Omental fat pad (tissue), 4 donors: ENCODE results near the gene ACAD8. TPM values are rescaled to one million over a fixed set of nuclear protein-coding genes. Genes with fewer than 3 reads are reported as not detected.

Experiments used
- ATAC-seq: fragments of 150-250 bp; one replicate; pipeline ENCODE4 v1.9.1; 2016; ENCODE audit warnings: mild to moderate bottlenecking, moderate library complexity; ENCODE audit not compliant: low FRiP score
- DNase-seq: peaks from one replicate; pipeline ENCODE4 v3.0.0-alpha.2; 2019; ENCODE audit warnings: low spot score
- CTCF ChIP-seq, 3 donors: fragments of 450-650 bp; IDR thresholded peaks; one replicate each; pipeline ENCODE4 v1.5.1; 2016 to 2017; ENCODE audit warnings: antibody characterized with exemption in 3 of 3, mild to moderate bottlenecking in 3 of 3, moderate library complexity in 2 of 3
- total RNA-seq, 4 donors: library from RNA; depleted of rRNA; stranded (reverse); fragments of >200 nt; gene quantifications; one replicate each; pipeline ENCODE4 v1.1.0, GENCODE V29; 2016

ACAD8 gene
- total RNA-seq, 4 donors from 2014 or later: 21.4 to 33.4 (median 28.2) TPM

- TF ChIP-seq CTCF (IDR thresholded peaks at IDR 0.05): no peak
- ATAC-seq (no peak), DNase-seq (no peak)
Measured at GRCh38 chr11:134313379-134313778, 60.0 kb downstream of the ACAD8 start.

- TF ChIP-seq CTCF (IDR thresholded peaks at IDR 0.05): no peak
- no peak for DNase-seq
- ATAC-seq: no peak
Measured at GRCh38 chr11:134313821-134314607, 60.6 kb downstream of the ACAD8 start.

Other genes with a start within 250 kb of the ACAD8 start
- 10 to 100 TPM; 17.2 to 33.1 (median 20.0) TPM for gene JAM3, start 184.5 kb upstream of the ACAD8 start, total RNA-seq
- gene NCAPD3, start 29.6 kb upstream of the ACAD8 start, total RNA-seq: 10 to 100 TPM; 10.4 to 14.3 (median 11.2) TPM
- gene VPS26B, start 28.9 kb upstream of the ACAD8 start, total RNA-seq: 10 to 100 TPM; 25.4 to 52.8 (median 37.0) TPM
- gene THYN1, start 216 bp upstream of the ACAD8 start, total RNA-seq: 10 to 100 TPM; 26.9 to 76.5 (median 59.6) TPM
- not detected for gene GLB1L3, start 22.8 kb downstream of the ACAD8 start, total RNA-seq
- gene GLB1L2, start 78.4 kb downstream of the ACAD8 start, total RNA-seq: 1 to 10 TPM; 1.8 to 5.5 (median 2.4) TPM
- under 1 TPM; 0.19 to 0.72 (median 0.55) TPM for gene B3GAT1, start 158.7 kb downstream of the ACAD8 start, total RNA-seq